ENCODE data around the gene CNDP1.
A peak's percentile ranks its signal among the peaks of the same experiment; 100 is the strongest.
"Not testable (repeated sequence)": the region's sequence is repeated elsewhere in the genome, so short reads cannot be mapped to it uniquely, and the experiment has no call there.

Gene CNDP1

DNA sequence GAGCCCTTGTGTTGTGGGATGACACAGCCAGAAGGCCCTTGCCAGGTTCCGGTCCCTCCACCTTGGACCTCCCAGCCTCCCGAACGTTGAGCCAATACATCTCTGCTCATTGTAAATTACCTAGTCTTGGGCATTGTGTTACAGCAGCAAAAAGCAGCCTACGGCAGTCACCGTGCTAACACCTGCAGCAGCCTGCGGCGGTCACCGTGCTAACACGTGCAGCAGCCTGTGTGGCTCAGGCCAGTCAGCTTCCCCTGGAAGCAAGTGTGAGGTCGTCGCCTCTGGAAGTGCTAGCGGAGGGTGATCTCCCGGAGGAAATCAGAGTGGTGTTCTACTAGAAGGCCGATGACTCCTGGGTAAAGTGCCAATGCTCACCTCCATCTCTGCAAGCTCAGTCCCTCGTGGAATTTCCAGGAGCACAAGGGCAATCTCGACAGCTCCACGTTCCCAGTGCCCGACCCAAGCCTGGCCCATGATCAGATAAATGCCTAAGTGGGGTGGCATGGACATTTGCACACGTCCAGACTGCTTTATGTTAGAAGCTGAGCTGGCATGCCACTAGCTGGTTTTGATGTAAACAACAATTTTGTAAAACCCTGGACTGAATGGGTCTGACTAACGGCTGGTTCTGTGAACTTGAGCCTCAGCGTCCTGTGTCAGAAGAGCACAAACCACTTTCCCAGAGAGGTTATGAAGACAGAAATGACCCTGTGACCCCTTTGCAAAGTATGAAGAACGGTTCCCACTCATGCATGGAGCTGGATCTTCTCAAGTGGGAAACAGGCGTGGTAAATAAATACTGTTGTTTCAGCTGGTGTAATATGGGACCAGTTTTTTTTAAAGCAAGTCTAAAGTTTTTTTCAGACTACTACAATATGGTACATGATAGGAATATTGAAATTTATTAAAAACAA is 11.4 kb upstream of the CNDP1 start:
- DNase-seq, result peak; percentile 13

DNA sequence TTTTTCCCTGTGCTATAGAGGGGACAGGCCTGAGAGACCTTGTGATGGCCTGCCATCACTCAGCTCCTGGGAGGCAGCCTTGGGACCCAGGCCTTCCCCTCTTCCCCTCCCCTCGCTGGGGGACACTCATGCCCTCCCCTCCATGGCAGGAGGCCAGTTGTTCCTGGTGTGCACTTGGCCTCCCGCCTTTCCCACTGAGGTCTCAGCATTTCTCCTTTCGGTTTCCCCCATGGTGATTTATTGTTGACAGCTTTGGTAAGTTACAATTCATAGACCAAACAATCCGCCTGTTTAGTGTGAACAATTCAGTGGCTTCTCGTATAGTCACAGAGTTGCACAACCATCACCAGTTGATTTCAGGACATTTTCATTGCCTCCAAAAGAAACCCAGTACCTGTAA is 10.2 kb upstream of the CNDP1 start:
- peak; percentile 28 for DNase-seq

DNA sequence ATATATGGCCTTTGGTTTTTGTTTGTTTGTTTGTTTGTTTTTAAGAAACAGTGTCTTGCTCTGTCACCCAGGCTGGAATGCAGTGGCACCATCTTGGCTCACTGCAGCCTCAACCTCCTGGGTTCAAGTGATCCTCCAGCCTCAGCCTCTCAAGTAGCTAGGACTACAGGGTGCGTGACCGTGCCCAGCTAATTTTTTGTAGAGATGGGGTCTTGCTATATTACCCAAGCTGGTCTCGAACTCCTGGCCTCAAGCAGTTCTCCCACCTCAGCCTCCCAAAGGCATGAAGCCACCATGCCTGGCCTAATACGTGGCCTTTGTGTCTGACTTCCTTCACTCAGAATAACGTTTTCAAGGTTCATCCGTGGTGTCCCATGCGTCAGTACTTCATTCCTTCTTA is 9.4 kb upstream of the CNDP1 start:
- DNase-seq, result not testable (repeated sequence)

DNA sequence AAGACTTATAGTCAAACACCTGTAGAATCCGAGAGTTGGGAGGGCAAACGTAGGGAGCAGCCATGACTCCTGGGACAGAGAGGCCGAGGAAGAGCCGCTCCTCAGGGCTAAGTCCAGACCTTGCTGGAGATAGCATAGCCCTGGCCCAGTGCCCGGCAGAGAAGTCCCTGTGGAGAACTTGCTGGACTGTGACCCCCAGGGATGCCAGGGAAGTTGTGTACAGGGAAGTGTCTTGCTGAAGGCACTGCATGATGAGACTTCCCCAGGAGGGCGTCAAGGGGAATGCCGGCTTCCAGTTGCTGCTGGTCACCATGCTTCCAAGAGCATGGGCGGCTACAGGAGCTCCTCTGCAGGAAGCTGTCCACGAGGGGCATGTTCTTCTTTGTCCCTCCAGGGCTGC is 8.6 kb upstream of the CNDP1 start:
- no peak for DNase-seq

DNA sequence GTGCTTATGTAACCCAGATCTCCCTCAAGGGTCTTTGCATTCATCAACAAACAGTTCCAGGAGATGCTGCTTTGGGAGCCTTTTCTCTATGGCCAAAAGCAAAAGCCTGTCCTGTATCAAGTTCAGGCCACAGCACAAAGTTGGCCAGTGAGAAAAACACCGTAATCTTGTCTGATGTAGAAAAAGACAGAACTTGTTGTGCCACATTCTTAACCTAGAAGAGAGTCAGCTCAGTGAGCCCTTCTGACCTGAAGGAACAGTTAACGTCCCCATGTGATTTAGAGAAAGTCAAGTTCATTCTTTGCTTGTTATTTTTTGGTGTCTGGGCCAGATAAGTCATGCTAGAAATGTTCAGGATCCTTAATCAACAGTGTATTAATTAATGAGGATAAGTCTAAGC is 7.8 kb upstream of the CNDP1 start:
- DNase-seq, result no peak

DNA sequence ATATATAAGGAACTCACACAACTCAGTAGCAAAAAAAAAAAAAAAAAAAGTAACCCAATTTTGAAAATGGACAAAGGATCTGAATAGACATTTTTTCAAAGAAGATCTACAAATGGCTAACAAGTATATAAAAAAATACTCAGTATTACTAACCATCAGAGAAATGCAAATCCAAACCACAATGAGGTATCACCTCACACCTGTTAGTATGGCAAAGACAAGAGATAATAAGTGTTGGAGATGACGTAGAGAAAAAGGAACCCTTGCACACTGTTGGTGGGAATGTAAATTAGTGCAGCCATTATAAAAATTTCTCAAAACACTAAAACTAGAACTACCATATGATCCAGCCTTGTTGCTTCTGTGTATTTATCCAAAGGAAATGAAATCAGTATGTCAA is 5.8 kb upstream of the CNDP1 start:
- no peak for DNase-seq

DNA sequence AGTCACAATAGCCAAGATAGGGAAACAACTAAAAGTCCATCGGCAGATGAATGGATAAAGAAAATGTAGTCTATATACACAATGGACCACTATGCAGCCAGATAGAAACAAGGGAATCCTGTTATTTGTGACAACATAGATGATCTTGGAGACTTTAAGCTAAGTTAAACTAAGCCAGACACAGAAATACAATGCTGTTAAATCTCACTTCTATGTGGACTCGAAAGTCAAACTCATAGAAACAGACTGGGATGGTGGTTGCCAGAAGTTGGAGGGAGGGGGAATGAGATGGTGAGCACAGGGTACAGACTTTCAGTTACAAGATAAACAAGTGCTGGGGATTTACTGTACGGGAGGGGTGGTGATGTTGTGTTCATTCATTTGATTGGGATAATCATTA is 5.4 kb upstream of the CNDP1 start:
- no peak for DNase-seq

DNA sequence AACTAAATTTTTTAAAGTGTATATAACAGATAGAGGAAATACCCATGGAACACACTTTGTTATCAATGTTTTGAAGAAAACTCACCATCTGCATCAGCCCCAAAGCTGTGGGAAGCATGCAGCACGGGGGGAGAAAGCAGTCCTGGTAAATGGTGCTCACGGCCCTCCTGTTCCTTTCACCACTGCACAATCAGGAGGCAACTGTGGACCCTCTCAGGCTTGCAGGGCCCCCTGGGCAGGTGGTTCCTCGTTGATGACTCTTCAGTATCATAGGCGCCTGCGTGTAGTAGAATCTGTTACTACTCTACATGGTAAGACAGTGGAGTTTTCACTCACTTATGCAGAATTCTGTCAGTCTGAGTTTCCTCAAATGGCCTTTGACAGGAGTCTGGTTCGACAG is 4.9 kb upstream of the CNDP1 start:
- no peak for DNase-seq

DNA sequence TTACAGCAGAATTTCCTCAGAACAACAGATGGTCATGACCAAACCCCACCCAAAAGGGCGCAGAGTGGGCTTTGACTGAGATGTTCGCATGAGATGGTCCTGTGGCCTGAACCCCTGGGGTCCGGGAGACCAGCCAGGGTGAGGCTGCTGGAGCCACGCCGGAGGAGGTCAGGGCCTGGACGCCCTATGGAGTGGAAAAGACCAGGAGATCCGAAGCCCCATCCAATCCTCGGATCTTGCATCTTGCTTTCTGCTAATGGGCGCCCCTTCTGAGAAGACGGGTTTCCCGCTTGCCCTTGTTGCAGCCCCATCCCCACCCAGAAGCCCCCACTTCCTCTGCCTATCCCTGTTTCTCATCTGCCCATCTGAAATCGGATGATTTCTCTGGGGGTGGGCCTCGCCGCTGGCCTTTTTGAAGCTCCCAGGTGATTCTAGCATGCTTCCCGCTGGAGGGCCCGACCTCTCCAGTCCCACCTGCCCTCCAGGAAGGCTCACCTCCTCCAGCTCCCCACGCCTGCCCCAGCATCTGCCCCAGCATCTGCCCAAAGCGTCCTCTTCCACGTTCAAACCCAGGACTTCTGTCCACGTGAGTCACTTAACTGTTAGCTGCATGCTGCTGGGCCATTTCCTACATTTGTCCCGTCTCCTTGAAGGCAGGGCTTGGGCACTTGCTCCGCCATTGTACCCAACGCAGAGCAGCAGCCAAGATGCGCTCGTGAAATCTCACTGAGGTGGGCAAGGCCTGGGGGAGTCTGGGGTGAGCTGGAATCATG is 4.3 kb upstream of the CNDP1 start:
- no peak for DNase-seq

DNA sequence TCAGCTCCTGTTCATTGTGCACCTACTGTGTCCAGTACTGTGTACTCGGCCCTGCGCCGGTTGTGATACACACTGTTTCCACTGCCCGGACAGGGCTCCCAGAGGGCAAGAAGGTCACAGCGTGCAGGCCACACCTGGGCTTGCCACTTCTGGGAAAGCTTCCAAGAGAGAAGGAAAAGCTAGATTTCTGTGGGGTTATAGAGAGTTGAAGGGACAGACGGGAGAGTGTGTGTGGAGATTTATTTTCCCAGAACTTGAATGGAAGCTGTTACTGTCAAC is 3.8 kb upstream of the CNDP1 start:
- DNase-seq, result no peak

DNA sequence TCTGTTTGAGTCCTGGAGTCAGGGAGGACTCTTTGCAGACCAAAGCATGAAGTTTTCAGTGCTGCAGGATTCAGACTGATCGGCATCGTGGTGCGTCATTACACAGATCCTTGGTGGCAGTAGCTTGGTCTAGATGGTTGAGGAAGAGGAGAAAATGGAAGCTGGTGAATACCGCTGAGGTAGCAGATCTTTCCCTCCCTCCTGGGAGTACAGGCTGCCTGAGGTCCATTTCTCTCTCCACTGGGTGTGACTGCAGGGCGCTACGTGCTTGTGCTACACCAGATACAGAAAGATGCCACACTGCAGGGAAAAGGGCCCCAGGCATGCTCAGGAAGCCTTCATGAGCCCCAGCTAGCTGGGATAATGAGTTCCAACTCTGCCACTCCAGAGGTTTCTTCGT is 3.3 kb upstream of the CNDP1 start:
- no peak for DNase-seq

DNA sequence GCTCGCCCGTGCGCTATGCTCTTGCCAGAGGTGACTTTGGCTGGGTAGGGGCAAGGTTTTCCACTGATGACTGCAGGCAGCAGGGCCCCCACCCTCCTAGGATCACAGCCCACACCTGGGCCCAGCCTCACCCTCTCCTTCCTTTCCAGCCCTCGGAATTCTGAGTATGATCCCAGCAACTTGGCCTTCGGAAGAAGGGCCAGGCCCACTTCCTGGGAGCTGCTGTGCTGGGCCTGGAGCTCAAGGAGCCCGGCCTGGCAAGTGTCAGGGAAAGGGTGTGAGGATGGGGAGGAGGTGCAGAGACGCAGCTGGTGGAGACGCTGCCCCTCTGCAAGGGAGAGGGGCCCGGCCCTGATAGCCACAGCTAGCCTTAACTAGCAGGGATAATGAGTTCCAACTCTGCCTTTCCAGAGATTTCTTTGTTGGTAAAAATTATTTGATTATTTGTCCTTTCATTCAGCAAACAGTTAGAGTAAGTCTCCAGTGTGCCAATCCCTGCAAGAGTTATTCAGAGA is 1.7 kb upstream of the CNDP1 start:
- DNase-seq, result no peak

DNA sequence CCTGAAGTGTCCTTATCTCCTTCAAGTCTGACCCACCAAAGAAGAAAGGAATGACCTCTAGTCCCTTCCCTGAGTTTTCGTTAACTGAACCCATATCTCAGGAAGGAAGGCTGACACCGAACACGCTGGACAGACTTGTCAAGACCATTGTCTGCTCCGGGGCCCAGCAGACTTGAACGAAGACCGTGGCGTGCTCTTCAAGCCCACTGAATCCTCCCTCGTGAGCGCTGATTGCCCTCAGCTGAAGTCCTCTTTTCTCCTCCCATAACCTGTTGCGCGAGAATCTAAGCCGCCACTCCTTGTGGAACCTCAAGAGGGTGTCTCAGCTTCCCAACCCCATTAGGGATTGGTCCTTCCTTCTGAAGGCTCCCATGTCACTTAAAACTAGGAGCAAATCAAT is 634 bp upstream of the CNDP1 start:
- DNase-seq, result no peak

DNA sequence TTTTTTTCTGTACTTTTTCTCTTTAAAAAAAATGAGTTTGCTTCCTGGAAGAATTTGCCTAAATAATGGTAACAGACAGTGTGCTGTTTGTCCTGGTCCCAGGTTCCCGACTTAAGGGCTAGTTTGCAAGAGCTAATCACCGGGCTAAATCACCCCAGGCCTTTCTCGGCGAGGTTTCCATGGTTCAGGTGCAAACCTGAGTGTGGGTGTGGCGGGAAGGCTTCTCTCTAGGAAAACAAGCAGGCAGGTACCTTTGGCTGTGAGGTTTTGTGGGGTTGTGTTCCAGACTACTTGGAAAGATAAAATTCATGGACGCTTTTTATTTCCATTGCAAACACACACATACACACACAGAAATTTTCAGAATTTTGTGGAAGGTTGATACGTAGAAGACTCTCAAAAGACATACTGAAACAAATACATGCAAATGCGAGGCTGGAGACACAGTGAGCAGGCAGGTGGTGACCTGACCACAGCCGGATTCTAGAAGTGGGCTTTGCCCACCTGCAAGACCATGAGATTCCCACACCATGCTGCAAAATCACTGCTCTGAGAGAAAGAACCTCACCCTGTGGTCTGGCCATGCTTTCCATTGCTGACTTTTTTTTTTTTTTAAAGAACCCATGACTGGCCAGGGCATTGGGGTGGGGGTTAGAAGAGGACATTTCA is 815 bp downstream of the CNDP1 start:
- no peak for DNase-seq

DNA sequence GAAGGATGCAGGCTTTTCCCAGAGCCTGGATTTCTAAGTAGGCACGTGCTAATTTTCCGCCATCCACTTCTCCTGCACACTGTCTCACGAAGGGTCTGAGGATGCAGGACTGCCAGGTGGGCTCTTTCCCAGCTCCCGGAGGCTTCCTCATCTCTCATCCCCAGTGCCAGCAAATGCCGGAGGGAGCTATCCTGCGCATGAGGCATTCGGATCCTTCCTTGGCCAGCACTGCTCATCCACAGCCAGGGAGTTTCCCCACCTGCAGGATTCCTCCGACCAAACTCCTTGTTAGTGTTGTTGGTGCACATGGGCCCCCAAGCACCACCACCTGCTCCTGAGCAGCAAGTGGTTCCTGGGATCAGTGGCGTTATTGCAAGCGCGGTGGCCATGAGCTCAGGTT is 5.0 kb downstream of the CNDP1 start:
- DNase-seq, result no peak

DNA sequence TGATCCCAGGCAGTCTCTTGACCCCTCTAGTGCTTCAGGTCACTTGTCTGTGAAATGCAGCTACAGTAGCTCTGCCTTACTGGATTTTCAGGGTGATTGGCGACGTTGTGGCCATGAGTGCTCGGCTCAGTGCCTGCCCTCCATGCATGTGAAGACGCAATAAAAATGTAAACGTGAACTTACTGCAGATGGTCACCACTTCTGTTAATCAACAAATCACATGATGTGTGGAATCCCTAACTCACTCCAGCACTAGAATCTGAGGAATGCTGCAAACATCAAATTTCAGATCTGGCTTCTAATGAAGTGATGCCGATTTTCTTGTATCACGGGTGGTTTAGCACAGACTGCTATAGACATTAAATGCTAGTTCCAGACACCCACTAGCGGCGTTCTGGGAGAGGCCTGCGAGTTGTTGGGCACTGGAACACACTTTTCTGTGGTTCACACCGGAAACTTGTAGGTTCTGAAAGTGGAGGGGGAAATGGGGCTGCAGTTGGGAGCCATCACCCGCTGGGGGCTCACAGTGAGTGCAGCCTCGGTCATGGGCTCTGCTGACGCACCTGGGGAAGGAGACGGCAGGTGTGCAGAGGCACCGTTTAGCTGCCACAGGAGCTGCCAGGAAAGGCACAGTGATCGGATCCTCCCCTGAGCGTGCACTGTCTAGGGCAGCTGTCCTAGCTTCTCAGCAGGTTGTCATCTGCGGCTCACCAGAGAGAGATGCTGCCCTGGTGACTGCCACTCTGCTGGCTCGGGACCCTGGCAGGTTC is 6.5 kb downstream of the CNDP1 start:
- DNase-seq, result peak; percentile 13

DNA sequence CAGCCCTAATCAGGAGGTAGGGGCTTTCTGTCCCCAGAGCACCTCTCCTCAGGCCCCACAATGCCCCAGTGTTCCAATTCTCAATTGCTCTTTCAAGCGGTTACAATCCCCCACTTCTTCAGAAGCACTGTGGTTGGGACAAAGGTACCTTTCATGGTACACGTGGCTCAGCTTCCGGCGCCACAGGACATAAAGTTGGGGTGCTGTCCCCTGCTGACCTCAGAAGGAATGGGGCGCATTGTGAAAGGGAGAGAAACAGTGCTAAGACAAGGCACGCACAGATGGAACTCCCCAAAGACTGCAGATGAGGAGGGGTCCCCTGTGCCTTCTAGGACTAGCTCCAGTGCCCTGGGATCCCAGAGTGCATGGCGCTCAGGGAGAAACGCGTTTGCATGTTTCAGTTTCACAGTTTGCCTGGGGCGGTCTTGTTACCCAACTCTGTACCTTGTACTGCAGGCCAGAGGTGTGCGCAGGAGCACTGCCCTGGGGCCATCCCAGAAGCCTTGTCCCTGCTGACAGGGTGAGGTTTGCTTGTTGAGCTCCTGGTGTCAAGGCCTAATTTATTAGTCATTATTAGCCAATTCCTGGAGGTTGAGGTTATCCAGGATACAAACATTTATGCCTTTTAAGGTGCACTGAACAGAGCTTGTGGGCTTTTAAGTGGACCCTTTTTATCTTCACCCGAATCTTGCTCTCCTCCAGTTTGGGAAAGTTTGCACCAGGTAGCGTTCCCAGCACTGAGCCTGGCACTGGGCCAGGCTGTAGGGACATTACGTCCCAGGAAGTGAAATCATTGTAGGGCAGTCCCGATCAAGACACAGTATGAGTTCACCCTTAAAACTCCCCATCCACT is 7.6 kb downstream of the CNDP1 start:
- no peak for DNase-seq

DNA sequence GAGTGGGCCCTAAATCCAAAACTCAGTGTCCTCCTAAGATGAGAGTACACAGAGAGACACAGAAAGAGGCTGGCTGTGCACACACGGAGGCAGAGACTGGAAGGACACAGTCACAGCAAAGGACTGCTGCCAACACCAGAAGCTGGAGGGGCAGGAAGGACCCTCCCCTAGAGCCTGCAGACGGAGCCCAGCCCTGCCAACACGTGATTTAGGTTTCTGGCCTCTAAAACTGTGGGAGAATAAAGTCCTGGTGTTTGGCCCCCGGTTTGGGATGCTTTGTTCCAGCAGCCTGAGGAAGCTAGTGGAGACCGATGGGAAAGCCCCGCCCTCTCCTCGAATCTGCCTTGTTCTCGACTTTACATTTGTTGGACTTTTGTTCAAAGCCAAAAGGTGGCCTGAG is 10.6 kb downstream of the CNDP1 start:
- DNase-seq, result no peak

DNA sequence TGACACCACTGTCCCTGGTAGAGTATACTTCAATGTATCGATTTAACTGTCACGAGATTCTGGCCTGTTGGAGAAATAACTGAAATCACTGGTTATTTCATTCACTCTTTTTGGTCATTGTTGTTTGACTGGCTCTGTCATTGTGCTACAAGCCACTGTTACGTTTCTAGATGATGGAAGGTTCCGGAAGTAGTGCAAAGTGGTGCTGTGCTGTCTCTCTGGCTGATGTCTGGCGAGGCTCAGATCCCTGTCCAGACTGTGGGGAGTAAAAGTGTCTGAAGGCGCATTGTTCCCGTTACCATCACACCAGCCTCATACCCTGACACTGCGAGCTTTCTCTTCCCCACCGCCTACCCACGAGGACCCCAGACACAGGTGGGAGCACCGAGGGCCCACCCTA is 11.7 kb downstream of the CNDP1 start:
- no peak for DNase-seq

DNA sequence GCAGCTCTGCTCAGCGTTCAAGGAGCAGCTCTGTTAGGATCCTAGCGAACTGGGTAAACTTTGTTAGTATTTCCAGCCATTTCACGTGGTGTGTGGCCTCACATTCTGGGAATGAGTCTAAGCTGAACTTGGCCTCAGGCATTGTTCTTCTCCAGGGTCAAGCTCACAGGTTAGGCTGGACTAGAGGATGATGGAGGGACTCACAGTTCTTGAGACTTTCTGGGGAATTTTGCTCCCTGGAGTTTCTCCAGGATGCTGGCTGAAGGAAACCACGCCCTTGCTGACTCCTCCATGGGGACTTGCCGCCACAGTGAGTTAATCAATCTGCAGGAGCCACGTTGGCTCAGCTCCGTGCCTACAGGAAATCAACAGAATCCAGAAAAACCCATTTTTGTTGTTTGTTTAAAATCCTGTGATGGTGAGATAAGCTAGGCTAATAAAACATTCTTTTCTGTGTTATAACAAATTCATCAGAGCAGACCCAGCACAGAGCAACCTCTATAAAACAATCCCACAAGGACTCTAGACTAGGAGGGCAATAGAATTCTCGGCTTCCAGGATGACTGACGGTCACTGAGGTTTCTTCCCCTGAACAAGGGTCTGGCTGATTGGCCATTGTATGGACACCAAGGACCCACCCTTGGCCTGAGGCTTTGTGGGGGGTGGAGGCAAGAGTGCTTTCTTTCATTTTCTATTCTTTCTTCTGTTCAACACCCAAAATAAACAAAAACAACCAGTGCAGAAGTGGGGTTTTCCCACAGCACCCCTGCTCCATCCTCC is 12.6 kb downstream of the CNDP1 start:
- peak; percentile 27 for DNase-seq

DNA sequence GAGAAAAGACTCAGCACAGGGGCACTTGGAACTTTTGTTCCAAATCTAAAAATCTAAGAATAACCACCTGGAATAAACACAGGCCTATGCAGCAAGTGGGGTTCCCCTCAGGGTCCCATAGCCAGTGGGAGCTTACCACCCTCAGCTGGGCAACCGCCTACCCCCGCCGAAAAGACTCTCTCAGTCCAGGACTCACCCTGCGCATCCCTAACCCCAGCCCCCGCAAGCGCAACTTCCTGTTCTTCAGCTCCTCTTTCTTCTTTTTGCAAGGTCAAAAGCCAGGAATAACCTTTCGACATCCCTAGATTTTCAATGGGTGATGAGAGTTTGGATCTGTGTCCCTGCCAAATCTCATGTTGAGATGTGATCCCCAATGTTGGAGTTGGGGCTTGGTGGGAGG is 13.6 kb downstream of the CNDP1 start:
- DNase-seq, result no peak

Measured in kidney glomerular epithelial cell (primary cell).